ENCODE measurements around the gene FAM200A. TPM values are rescaled to one million over a fixed set of nuclear protein-coding genes. Genes with fewer than 3 reads are reported as not detected.

Gene FAM200A
- total and polyA plus RNA-seq, 2 of the 13 experiments (the other 11 are each of a cell fraction or from before 2014, with no cell fraction given) = 4.7 to 6.3 TPM

DNA sequence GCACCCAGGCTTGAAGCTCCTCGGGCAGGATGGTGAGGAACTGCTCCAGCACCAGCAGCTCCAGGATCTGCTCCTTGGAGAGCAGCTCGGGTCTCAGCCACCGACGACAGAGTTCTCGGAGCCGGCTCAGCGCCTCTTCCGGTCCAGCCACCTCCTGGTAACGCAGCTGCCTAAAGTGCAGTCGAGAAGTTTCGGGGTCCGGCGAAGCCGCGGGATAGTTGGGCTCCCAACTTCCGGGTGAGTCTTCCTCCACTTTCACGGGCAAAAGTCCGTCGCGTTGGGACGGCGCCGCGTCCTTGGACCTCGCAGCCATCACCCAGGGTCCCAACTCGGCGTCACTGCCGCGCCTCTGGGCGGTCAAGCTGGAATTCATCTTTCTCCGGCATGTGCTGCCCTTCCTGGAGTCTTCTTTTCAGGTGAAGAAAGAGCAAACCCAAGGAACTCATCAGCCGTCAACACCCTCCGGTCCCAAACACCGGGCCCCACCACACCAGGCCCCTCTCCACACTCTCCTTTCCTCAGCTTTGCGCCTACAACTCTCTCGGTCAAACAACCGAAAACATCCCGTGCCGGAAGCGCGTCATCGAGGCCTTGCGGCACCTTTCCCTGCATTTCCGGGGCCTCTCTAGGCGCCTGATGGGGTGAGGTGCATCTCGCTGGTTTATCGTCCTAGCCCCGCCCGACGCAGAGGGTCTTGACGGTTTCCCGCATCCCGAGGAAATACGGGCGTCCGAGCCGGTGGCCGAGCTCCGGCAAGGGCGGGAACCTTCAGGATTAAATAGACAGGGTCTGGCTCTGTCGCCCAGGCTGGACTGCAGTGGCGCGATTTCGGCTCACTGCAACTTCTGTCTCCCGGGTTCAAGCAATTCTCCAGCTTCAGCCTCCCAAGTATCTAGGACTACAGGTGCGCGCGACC lies 51.9 kb downstream of the FAM200A start, which contains the start of gene ZNF394 (continued):
- 0 out of 2 replicates have a peak, but pooled peaks have one; percentile 16 for TF ChIP-seq SIX1 (CRISPR knock-in tag; IDR thresholded peaks at IDR 0.05; ENCODE audit: borderline replicate concordance)
- no peak for TF ChIP-seq ZNF576 (CRISPR knock-in tag; IDR thresholded peaks at IDR 0.05)
- TF ChIP-seq U2AF1 (optimal IDR thresholded peaks at IDR 0.05; ENCODE audit: low read depth, low read length) = no peak
- TF ChIP-seq FOSL1 (CRISPR knock-in tag; IDR thresholded peaks at IDR 0.05; ENCODE audit: borderline replicate concordance) = no peak
- TF ChIP-seq, protein P1, sequence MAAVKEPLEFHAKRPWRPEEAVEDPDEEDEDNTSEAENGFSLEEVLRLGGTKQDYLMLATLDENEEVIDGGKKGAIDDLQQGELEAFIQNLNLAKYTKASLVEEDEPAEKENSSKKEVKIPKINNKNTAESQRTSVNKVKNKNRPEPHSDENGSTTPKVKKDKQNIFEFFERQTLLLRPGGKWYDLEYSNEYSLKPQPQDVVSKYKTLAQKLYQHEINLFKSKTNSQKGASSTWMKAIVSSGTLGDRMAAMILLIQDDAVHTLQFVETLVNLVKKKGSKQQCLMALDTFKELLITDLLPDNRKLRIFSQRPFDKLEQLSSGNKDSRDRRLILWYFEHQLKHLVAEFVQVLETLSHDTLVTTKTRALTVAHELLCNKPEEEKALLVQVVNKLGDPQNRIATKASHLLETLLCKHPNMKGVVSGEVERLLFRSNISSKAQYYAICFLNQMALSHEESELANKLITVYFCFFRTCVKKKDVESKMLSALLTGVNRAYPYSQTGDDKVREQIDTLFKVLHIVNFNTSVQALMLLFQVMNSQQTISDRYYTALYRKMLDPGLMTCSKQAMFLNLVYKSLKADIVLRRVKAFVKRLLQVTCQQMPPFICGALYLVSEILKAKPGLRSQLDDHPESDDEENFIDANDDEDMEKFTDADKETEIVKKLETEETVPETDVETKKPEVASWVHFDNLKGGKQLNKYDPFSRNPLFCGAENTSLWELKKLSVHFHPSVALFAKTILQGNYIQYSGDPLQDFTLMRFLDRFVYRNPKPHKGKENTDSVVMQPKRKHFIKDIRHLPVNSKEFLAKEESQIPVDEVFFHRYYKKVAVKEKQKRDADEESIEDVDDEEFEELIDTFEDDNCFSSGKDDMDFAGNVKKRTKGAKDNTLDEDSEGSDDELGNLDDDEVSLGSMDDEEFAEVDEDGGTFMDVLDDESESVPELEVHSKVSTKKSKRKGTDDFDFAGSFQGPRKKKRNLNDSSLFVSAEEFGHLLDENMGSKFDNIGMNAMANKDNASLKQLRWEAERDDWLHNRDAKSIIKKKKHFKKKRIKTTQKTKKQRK (IDR thresholded peaks at IDR 0.05; ENCODE audit: low read length) = no peak
- no peak for TF ChIP-seq CSRNP2 (CRISPR knock-in tag; conservative IDR thresholded peaks at IDR 0.05; ENCODE audit: low read depth)
- 0 out of 2 replicates have a peak, but pooled peaks have one; percentile 40 for TF ChIP-seq ZNF431 (CRISPR knock-in tag; IDR thresholded peaks at IDR 0.05; ENCODE audit: borderline replicate concordance, low read depth)
- TF ChIP-seq ZSCAN22 (CRISPR knock-in tag; IDR thresholded peaks at IDR 0.05) = no peak
- no peak for TF ChIP-seq SMARCC2 (IDR thresholded peaks at IDR 0.05)
- TF ChIP-seq ATF7-NPFF (CRISPR knock-in tag; IDR thresholded peaks at IDR 0.05; ENCODE audit: low read depth) = 0 out of 2 replicates have a peak, but pooled peaks have one; percentile 14
- TF ChIP-seq ZNF513 (CRISPR knock-in tag; conservative IDR thresholded peaks at IDR 0.05) = no peak
- peak; percentile 36; the same call in 1 of the 2 replicates for TF ChIP-seq ISL2 (CRISPR knock-in tag; IDR thresholded peaks at IDR 0.05)
- TF ChIP-seq, protein P2, sequence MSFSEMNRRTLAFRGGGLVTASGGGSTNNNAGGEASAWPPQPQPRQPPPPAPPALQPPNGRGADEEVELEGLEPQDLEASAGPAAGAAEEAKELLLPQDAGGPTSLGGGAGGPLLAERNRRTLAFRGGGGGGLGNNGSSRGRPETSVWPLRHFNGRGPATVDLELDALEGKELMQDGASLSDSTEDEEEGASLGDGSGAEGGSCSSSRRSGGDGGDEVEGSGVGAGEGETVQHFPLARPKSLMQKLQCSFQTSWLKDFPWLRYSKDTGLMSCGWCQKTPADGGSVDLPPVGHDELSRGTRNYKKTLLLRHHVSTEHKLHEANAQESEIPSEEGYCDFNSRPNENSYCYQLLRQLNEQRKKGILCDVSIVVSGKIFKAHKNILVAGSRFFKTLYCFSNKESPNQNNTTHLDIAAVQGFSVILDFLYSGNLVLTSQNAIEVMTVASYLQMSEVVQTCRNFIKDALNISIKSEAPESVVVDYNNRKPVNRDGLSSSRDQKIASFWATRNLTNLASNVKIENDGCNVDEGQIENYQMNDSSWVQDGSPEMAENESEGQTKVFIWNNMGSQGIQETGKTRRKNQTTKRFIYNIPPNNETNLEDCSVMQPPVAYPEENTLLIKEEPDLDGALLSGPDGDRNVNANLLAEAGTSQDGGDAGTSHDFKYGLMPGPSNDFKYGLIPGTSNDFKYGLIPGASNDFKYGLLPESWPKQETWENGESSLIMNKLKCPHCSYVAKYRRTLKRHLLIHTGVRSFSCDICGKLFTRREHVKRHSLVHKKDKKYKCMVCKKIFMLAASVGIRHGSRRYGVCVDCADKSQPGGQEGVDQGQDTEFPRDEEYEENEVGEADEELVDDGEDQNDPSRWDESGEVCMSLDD (CRISPR knock-in tag; IDR thresholded peaks at IDR 0.05; ENCODE audit: borderline replicate concordance) = peak; percentile 62; the same call in 1 of the 2 replicates
- TF ChIP-seq RBFOX2 (IDR thresholded peaks at IDR 0.05; ENCODE audit: low read depth, low read length) = peak; percentile 71
- 0 out of 2 replicates have a peak, but pooled peaks have one; percentile 34 for TF ChIP-seq ZMYM2 (CRISPR knock-in tag; IDR thresholded peaks at IDR 0.05)

Data from HepG2 (cell line).